PC-9 (cell line): ENCODE measurements around the gene RBM43.

Experiments
- EZH2 ChIP-seq: fragments of 200-600 bp; sonication (generic); IDR thresholded peaks from 2 replicates; pipeline ENCODE4 v1.8.0; 2017; ENCODE audit warnings: antibody characterized with exemption, low read depth
- TF ChIP-seq, protein P1 (sequence below): fragments of 200-600 bp; sonication (generic); conservative IDR thresholded peaks from 2 replicates; pipeline ENCODE4 v1.6.1; 2017; ENCODE audit warnings: mixed run types, antibody characterized with exemption, mild to moderate bottlenecking, moderate library complexity

DNA sequence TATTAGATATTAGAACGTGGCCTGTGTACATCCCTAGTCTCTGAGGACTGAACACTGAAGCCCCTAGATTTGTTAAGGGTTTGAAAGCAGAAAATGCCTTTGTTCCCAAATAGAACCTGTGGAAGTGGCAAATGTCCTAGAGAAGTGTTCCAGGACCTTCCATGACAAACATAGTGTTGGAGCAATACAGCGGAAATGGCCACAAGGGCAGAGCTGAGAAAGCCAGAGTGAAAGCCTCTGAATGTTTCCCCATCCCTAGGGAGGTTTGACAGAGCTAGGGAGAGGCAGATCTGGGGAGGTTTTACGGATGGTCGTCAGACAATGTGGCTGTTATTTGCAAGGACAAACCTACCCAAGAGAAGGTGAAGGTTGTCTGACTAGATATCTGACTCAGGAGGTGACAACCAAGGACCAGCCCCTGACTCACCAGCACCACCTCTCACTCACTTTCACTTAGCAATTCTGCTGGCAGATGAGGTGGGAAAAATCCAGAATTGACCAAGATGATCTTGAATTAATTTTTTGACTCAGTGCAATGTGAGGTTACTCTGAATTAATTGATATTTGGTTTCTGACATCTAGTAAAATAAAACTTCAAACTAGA is 24.1 kb downstream of the RBM43 start:
- no peak for TF ChIP-seq EZH2
- TF ChIP-seq, protein P1, sequence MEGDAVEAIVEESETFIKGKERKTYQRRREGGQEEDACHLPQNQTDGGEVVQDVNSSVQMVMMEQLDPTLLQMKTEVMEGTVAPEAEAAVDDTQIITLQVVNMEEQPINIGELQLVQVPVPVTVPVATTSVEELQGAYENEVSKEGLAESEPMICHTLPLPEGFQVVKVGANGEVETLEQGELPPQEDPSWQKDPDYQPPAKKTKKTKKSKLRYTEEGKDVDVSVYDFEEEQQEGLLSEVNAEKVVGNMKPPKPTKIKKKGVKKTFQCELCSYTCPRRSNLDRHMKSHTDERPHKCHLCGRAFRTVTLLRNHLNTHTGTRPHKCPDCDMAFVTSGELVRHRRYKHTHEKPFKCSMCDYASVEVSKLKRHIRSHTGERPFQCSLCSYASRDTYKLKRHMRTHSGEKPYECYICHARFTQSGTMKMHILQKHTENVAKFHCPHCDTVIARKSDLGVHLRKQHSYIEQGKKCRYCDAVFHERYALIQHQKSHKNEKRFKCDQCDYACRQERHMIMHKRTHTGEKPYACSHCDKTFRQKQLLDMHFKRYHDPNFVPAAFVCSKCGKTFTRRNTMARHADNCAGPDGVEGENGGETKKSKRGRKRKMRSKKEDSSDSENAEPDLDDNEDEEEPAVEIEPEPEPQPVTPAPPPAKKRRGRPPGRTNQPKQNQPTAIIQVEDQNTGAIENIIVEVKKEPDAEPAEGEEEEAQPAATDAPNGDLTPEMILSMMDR, result no peak
